GM21529 (cell line): ENCODE measurements around the gene FTCD.

Experiments used
- ATAC-seq: cut with Tn5 transposase; IDR thresholded peaks from one replicate; pipeline ENCODE4 v1.9.1; 2021; ENCODE audit not compliant: unreplicated experiment

Gene FTCD

DNA sequence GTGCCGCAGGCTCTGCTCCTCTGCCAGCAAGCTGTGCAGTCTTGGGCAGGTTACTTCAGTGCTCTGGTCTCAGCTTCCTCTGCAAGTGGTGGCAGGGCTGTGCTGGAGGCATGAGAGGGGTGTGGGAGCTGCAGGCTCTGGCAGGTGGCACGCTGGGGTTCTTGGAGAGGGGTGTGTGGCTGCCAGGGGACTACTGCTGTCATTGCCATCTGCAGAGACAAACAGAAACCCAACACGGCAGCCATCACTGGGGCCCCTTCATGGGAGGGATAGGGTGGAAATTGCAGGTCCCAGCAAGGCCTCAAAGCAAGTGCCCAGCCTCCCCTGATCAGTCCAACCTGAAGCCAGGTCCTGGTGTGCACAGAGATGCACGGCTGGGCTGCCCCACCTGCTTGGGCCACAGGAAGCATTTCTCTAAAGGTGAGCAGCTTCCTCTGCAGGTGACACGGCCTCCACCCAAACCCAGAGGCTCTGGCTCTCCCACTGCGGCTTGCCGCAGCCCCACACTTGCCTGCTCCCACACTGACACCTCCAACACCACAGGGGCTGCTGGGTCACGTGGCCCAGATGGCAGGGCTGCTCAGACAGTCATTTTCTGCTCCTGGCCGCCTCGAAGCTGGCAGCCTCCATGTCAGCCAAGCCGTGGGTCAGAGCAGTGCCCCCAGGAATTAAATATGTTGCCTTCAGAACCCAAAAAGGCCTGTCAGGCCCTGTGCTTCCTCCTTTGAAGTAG is 61.5 kb downstream of the FTCD start:
- no peak for ATAC-seq

DNA sequence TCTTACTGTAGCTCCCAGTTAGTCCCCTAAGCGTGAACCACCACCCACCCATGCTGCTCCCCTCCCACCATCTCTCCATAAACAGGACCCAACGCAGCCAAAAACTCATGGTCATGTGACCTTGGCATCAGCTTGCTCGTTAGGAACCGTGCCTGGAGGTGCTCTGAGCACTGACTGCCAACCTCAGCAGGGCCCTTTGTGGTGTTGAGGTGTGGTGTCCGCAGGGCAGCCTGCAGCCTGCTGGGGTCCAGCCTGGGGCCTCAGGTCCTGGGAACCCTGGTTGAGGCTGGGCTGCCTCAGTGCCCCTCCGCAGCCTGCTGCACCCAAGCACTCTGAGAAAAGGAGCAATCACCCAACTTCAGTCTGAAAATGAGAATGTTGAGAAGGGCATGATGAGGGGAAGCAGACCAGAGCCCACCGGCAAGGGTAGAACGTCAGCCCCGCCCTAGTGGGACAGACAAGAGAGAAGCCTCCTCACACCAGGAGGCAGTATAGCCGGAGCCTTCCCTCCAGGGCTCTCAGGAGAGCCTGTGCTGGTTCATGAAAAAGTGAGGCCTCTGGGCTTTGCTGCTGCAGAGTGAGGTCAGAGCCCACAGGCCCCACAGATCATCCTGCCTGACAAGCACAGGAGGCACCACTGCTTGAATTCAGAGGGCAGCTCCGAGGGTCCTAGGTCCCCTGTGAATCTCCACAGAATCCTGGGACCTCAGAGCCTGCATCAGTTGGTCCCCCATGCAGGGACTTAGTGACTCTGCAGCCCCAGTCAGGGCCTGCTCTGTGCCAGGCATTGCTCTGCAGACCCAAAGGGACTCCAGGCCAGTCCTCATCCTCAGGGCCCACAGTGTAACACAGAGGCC is 62.3 kb downstream of the FTCD start:
- no peak for ATAC-seq

GRCh38 chr21:46092026-46092764 is 63.2 kb downstream of the FTCD start:
- no peak for ATAC-seq

DNA sequence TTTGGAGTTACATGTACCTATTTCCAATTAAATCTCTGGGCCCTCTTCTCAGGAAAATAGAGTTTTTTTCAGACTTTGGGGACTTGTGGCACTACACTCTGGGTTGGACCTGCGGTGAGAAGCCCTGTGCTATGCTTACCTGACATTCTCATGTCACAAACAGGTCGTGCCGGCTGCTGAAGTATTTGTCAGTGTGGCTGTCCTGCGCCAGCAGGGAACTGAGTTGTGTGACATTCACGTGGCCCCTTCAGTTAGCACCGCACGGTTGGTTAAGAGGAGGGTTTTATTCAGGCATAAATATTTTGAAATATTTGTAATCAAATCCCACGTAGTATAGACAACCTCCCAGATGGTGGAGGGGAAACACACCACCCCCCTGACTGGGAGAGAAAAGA is 63.8 kb downstream of the FTCD start:
- ATAC-seq = no peak

DNA sequence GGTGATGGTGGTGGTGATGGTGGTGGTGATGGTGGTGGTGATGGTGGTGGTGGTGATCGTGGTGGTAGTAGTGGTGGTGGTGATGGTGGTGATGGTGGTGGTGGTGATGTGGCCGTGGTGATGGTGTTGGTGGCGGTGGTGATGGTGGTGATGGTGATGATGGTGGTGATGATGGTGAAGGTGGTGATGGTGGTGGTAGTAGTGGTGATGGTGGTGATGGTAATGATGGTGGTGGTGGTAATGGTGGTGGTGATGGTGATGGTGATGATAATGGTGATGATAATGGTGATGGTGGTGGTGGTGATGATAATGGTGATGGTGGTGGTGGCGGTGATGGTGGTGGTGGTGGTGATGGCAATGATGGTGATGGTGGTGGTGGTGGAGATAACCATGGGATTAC is 64.3 kb downstream of the FTCD start:
- no peak for ATAC-seq

GRCh38 chr21:46089285-46089684 is 66.1 kb downstream of the FTCD start:
- ATAC-seq = no peak

- no peak for ATAC-seq
Observed at GRCh38 chr21:46088189-46088588, 67.2 kb downstream of the FTCD start.

DNA sequence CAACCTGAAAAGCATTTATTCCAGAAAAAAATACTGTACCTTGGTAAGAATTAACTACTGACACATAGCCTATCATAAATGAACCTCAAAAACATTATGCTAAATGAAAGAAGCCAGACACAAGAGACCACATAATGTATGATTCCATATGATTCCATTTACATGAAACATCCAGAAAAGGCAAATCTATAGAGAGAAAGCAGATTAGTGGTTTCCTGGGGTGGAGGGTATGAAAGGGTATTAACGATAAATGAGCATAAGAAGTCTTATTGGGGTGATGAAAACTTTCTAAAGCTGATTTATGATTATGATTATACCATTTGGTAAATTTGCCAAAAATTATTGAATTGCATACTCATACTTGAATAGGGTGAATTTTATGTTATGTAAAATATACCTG is 67.7 kb downstream of the FTCD start:
- ATAC-seq = no peak
